HepG2 (cell line): ENCODE data around the gene SERPINI1. TPM values are rescaled to one million over a fixed set of nuclear protein-coding genes. Genes with fewer than 3 reads are reported as not detected.

ENCODE experiments used
- CREB1 ChIP-seq, 2 experiments: fragments of 450-650 bp in 1 of 2; IDR thresholded peaks; 2 replicates each; pipeline ENCODE4 v1.6.1; 2016 to 2017; ENCODE audit warnings: control low read depth in 1 of 2, mild to moderate bottlenecking in 1 of 2, missing compliant biosample characterization in 1 of 2, missing genetic modification characterization in 1 of 2
- E2F2 ChIP-seq: sonication (generic); formaldehyde crosslinking; IDR thresholded peaks from 2 replicates; pipeline ENCODE4 v1.4.0; 2020; ENCODE audit warnings: missing genetic modification reagents, borderline replicate concordance
- HDAC2 ChIP-seq: sonication (generic); formaldehyde crosslinking; IDR thresholded peaks from 2 replicates; pipeline ENCODE4 v1.4.0; 2020; ENCODE audit warnings: missing genetic modification reagents
- HNRNPH1 ChIP-seq: fragments of 200-400 bp; formaldehyde crosslinking; optimal IDR thresholded peaks from 2 replicates; pipeline ENCODE3; 2017; ENCODE audit warnings: mild to moderate bottlenecking, low read depth, low read length
- KLF9 ChIP-seq: IDR thresholded peaks from 2 replicates; pipeline ENCODE4 v1.6.1; 2016; ENCODE audit warnings: low read depth
- MEIS2 ChIP-seq: sonication (generic); formaldehyde crosslinking; IDR thresholded peaks from 2 replicates; pipeline ENCODE4 v1.9.0; 2021; ENCODE audit warnings: mild to moderate bottlenecking, missing genetic modification reagents
- NONO ChIP-seq, 2 experiments: fragments of 450-650 bp in 1 of 2; sonication (generic) in 1 of 2; formaldehyde crosslinking in 1 of 2; IDR thresholded peaks in 1 of 2; conservative IDR thresholded peaks in 1 of 2; 2 replicates each; pipeline versions ENCODE4 v1.6.1 to v1.8.0; 2017 to 2022; ENCODE audit warnings: mild to moderate bottlenecking in 1 of 2, missing genetic modification reagents in 1 of 2, moderate library complexity in 1 of 2
- NR2F1 ChIP-seq, 2 experiments: fragments of 450-650 bp in 1 of 2; formaldehyde crosslinking in 1 of 2; IDR thresholded peaks; 2 replicates each; pipeline versions ENCODE4 v1.5.0 to v1.6.1; 2016 to 2020; ENCODE audit warnings: mild to moderate bottlenecking in 1 of 2, missing compliant biosample characterization in 1 of 2, missing genetic modification reagents in 1 of 2, moderate library complexity in 1 of 2
- RXRA ChIP-seq: sonication (generic); formaldehyde crosslinking; IDR thresholded peaks from 2 replicates; pipeline ENCODE4 v1.5.1; 2020; ENCODE audit warnings: missing genetic modification reagents
- RXRB ChIP-seq: IDR thresholded peaks from 2 replicates; pipeline ENCODE4 v1.6.1; 2016; ENCODE audit warnings: borderline replicate concordance, missing genetic modification reagents, missing compliant biosample characterization
- SRF ChIP-seq: IDR thresholded peaks from 2 replicates; pipeline ENCODE4 v1.6.1; 2011; ENCODE audit warnings: mild to moderate bottlenecking, low read depth, low read length, moderate library complexity
- TAF1 ChIP-seq: sonication (generic); formaldehyde crosslinking; IDR thresholded peaks from 2 replicates; pipeline ENCODE4 v1.4.0; 2020; ENCODE audit warnings: missing genetic modification reagents
- TEAD3 ChIP-seq: optimal IDR thresholded peaks from 2 replicates; pipeline ENCODE3; 2016; ENCODE audit warnings: borderline replicate concordance
- ZNF136 ChIP-seq: sonication (generic); formaldehyde crosslinking; IDR thresholded peaks from 2 replicates; pipeline ENCODE4 v1.8.1; 2022; ENCODE audit warnings: low read depth, mild to moderate bottlenecking, moderate library complexity, missing genetic modification reagents
- ZNF138 ChIP-seq: sonication (generic); formaldehyde crosslinking; IDR thresholded peaks from 2 replicates; pipeline ENCODE4 v1.5.0; 2020; ENCODE audit warnings: mild to moderate bottlenecking, low read depth, missing genetic modification reagents
- ZNF33B ChIP-seq: sonication (generic); formaldehyde crosslinking; IDR thresholded peaks from 2 replicates; pipeline ENCODE4 v1.5.1; 2020; ENCODE audit warnings: mild to moderate bottlenecking, missing genetic modification reagents
- ZNF597 ChIP-seq: sonication (generic); formaldehyde crosslinking; IDR thresholded peaks from 2 replicates; pipeline ENCODE4 v1.5.0; 2020; ENCODE audit warnings: missing genetic modification reagents
- ZNF724P ChIP-seq: sonication (generic); formaldehyde crosslinking; IDR thresholded peaks from 2 replicates; pipeline ENCODE4 v1.8.0; 2022; ENCODE audit warnings: missing genetic modification reagents, borderline replicate concordance
- ZNF879 ChIP-seq: sonication (generic); formaldehyde crosslinking; IDR thresholded peaks from 2 replicates; pipeline ENCODE4 v1.8.1; 2023; ENCODE audit warnings: missing genetic modification reagents
- ZZZ3 ChIP-seq: sonication (generic); formaldehyde crosslinking; IDR thresholded peaks from 2 replicates; pipeline ENCODE4 v1.4.0; 2020; ENCODE audit warnings: missing genetic modification reagents, mild to moderate bottlenecking, borderline replicate concordance
- polyA plus RNA-seq, 8 experiments: library from polyadenylated mRNA; depleted of rRNA in 3 of 8; stranded (reverse) in 7 of 8; unstranded in 1 of 8; fragments of >200 nt; fragmentation: Illumina TruSeq in 4 of 8; extraction: Trizol in 4 of 8; gene quantifications; 2 replicates each; pipeline versions ENCODE4 v1.2.1 to v1.2.3, GENCODE V29; 2011 to 2016; ENCODE audit warnings: low read depth in 4 of 8, missing spikeins in 1 of 8, mixed read lengths in 1 of 8; ENCODE audit not compliant: insufficient read depth in 1 of 8
- total RNA-seq, 5 experiments: library from RNA; depleted of rRNA; stranded (reverse); fragments of >200 nt; fragmentation: Illumina TruSeq; extraction: Trizol; gene quantifications; 2 replicates each; pipeline ENCODE4 v1.2.3, GENCODE V29; 2016; ENCODE audit warnings: low read depth in 1 of 5
- TF ChIP-seq, protein P1 (sequence below): sonication (generic); formaldehyde crosslinking; IDR thresholded peaks from 2 replicates; pipeline ENCODE4 v1.9.0; 2021; ENCODE audit warnings: mild to moderate bottlenecking, missing genetic modification reagents

The SERPINI1 gene
- total and polyA plus RNA-seq, 2 of the 13 experiments (the other 11 are each of a cell fraction or from before 2014, with no cell fraction given) = 14.7 to 58.0 TPM

- no peak for TF ChIP-seq CREB1 (IDR thresholded peaks at IDR 0.05)
- no peak for TF ChIP-seq CREB1 (CRISPR knock-in tag; IDR thresholded peaks at IDR 0.05)
- TF ChIP-seq, protein P1, sequence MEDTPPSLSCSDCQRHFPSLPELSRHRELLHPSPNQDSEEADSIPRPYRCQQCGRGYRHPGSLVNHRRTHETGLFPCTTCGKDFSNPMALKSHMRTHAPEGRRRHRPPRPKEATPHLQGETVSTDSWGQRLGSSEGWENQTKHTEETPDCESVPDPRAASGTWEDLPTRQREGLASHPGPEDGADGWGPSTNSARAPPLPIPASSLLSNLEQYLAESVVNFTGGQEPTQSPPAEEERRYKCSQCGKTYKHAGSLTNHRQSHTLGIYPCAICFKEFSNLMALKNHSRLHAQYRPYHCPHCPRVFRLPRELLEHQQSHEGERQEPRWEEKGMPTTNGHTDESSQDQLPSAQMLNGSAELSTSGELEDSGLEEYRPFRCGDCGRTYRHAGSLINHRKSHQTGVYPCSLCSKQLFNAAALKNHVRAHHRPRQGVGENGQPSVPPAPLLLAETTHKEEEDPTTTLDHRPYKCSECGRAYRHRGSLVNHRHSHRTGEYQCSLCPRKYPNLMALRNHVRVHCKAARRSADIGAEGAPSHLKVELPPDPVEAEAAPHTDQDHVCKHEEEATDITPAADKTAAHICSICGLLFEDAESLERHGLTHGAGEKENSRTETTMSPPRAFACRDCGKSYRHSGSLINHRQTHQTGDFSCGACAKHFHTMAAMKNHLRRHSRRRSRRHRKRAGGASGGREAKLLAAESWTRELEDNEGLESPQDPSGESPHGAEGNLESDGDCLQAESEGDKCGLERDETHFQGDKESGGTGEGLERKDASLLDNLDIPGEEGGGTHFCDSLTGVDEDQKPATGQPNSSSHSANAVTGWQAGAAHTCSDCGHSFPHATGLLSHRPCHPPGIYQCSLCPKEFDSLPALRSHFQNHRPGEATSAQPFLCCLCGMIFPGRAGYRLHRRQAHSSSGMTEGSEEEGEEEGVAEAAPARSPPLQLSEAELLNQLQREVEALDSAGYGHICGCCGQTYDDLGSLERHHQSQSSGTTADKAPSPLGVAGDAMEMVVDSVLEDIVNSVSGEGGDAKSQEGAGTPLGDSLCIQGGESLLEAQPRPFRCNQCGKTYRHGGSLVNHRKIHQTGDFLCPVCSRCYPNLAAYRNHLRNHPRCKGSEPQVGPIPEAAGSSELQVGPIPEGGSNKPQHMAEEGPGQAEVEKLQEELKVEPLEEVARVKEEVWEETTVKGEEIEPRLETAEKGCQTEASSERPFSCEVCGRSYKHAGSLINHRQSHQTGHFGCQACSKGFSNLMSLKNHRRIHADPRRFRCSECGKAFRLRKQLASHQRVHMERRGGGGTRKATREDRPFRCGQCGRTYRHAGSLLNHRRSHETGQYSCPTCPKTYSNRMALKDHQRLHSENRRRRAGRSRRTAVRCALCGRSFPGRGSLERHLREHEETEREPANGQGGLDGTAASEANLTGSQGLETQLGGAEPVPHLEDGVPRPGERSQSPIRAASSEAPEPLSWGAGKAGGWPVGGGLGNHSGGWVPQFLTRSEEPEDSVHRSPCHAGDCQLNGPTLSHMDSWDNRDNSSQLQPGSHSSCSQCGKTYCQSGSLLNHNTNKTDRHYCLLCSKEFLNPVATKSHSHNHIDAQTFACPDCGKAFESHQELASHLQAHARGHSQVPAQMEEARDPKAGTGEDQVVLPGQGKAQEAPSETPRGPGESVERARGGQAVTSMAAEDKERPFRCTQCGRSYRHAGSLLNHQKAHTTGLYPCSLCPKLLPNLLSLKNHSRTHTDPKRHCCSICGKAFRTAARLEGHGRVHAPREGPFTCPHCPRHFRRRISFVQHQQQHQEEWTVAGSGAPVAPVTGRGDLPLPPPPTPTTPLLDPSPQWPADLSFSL (CRISPR knock-in tag) = no peak
- TF ChIP-seq ZNF597 (CRISPR knock-in tag) = no peak
- no peak for TF ChIP-seq SRF
- TF ChIP-seq NONO (IDR thresholded peaks at IDR 0.05) = no peak
- TF ChIP-seq NONO (CRISPR knock-in tag; conservative IDR thresholded peaks at IDR 0.05) = no peak
- TF ChIP-seq RXRB (CRISPR knock-in tag) = peak; percentile 21; the same call in 1 of the 2 replicates
- no peak for TF ChIP-seq ZZZ3 (CRISPR knock-in tag)
- no peak for TF ChIP-seq ZNF138 (CRISPR knock-in tag)
- no peak for TF ChIP-seq KLF9 (CRISPR knock-in tag)
- TF ChIP-seq MEIS2 = peak; percentile 32; the same call in 1 of the 2 replicates
- peak; percentile 42; the same call in 1 of the 2 replicates for TF ChIP-seq HDAC2 (CRISPR knock-in tag)
- TF ChIP-seq E2F2 (CRISPR knock-in tag) = no peak
- no peak for TF ChIP-seq NR2F1 (CRISPR knock-in tag; IDR thresholded peaks at IDR 0.05)
- TF ChIP-seq RXRA (CRISPR knock-in tag) = peak; percentile 57; the same call in 1 of the 2 replicates
- peak; percentile 83; the same call in 1 of the 2 replicates for TF ChIP-seq ZNF136
- no peak; the same call in 1 of the 2 replicates for TF ChIP-seq ZNF724P (CRISPR knock-in tag)
- TF ChIP-seq TAF1 (CRISPR knock-in tag) = peak; percentile 98
- TF ChIP-seq ZNF879 (CRISPR knock-in tag) = no peak
- TF ChIP-seq HNRNPH1 = no peak
- no peak for TF ChIP-seq TEAD3 (CRISPR knock-in tag)
- no peak for TF ChIP-seq ZNF33B (CRISPR knock-in tag)
Observed at GRCh38 chr3:167735233-167736138, at the start of gene SERPINI1 (continued).
